ENCODE measurements around the gene UNK. TPM values are rescaled to one million over a fixed set of nuclear protein-coding genes. Genes with fewer than 3 reads are reported as not detected.

The UNK gene
- total and polyA plus RNA-seq, 9 of the 15 experiments (the other 6 are each of a cell fraction or from before 2014, with no cell fraction given), result 12.8 to 38.6 (median 24.8) TPM

GRCh38 chr17:75855310-75856061 is 70.9 kb downstream of the UNK start, which contains the start of gene WBP2 (continued):
- TF ChIP-seq SPI1 (IDR thresholded peaks at IDR 0.05; ENCODE audit: borderline replicate concordance, low read depth, low read length) (peak; percentile 64), FOXO4 (CRISPR knock-in tag; IDR thresholded peaks at IDR 0.05) (no peak), BHLHE40 (IDR thresholded peaks at IDR 0.05; ENCODE audit: low read length) (peak; percentile 26; the same call in 1 of the 2 replicates), ZNF311 (CRISPR knock-in tag; IDR thresholded peaks at IDR 0.05) (no peak), SOX6 (IDR thresholded peaks at IDR 0.05) (peak; percentile 32; the same call in 1 of the 2 replicates), TRIM28 (IDR thresholded peaks at IDR 0.05) (peak; percentile 23; the same call in 1 of the 2 replicates), YY1 (IDR thresholded peaks at IDR 0.05; ENCODE audit: borderline replicate concordance in 1 of 3, control insufficient read depth in 1 of 3, extremely low read depth in 1 of 3, insufficient read depth in 3 of 3, insufficient read length in 1 of 3, insufficient replicate concordance in 2 of 3, low read depth in 1 of 3, low read length in 2 of 3) (peak in 2 of 3 experiments; percentile 20 to 83), SP1 (CRISPR knock-in tag; IDR thresholded peaks at IDR 0.05) (peak; percentile 89), ARNT (IDR thresholded peaks at IDR 0.05) (0 out of 4 replicates have a peak, but pooled peaks of 1 of the 2 experiments have one; percentile 16), SMAD4 (CRISPR knock-in tag; conservative IDR thresholded peaks at IDR 0.05) (no peak), TEAD1 (CRISPR knock-in tag; IDR thresholded peaks at IDR 0.05) (peak in 1 of 2 experiments; percentile 42; a peak in 2 of 4 replicates), ZNF551 (CRISPR knock-in tag; IDR thresholded peaks at IDR 0.05) (no peak), KDM4B (IDR thresholded peaks at IDR 0.05; ENCODE audit: borderline replicate concordance in 2 of 2, low read depth in 1 of 2) (peak in 1 of 2 experiments; percentile 16; a peak in 1 of 4 replicates), YBX1 (IDR thresholded peaks at IDR 0.05) (no peak), NCOA1 (IDR thresholded peaks at IDR 0.05; ENCODE audit: low read depth) (no peak), ELF4 (CRISPR knock-in tag; IDR thresholded peaks at IDR 0.05) (no peak)
- TF ChIP-seq, protein P1, sequence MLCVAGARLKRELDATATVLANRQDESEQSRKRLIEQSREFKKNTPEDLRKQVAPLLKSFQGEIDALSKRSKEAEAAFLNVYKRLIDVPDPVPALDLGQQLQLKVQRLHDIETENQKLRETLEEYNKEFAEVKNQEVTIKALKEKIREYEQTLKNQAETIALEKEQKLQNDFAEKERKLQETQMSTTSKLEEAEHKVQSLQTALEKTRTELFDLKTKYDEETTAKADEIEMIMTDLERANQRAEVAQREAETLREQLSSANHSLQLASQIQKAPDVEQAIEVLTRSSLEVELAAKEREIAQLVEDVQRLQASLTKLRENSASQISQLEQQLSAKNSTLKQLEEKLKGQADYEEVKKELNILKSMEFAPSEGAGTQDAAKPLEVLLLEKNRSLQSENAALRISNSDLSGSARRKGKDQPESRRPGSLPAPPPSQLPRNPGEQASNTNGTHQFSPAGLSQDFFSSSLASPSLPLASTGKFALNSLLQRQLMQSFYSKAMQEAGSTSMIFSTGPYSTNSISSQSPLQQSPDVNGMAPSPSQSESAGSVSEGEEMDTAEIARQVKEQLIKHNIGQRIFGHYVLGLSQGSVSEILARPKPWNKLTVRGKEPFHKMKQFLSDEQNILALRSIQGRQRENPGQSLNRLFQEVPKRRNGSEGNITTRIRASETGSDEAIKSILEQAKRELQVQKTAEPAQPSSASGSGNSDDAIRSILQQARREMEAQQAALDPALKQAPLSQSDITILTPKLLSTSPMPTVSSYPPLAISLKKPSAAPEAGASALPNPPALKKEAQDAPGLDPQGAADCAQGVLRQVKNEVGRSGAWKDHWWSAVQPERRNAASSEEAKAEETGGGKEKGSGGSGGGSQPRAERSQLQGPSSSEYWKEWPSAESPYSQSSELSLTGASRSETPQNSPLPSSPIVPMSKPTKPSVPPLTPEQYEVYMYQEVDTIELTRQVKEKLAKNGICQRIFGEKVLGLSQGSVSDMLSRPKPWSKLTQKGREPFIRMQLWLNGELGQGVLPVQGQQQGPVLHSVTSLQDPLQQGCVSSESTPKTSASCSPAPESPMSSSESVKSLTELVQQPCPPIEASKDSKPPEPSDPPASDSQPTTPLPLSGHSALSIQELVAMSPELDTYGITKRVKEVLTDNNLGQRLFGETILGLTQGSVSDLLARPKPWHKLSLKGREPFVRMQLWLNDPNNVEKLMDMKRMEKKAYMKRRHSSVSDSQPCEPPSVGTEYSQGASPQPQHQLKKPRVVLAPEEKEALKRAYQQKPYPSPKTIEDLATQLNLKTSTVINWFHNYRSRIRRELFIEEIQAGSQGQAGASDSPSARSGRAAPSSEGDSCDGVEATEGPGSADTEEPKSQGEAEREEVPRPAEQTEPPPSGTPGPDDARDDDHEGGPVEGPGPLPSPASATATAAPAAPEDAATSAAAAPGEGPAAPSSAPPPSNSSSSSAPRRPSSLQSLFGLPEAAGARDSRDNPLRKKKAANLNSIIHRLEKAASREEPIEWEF (CRISPR knock-in tag; IDR thresholded peaks at IDR 0.05), result no peak
